Neural cell (in vitro differentiated cells): Measurements from ENCODE around the gene DOP1B.

ENCODE experiments used
- EP300 ChIP-seq: fragments of 450-650 bp; conservative IDR thresholded peaks from 2 replicates; pipeline ENCODE4 v1.6.1; 2014; ENCODE audit warnings: antibody characterized with exemption, mild to moderate bottlenecking, moderate library complexity; ENCODE audit not compliant: poor library complexity, severe bottlenecking
- EZH2 ChIP-seq: fragments of 200-600, 300-800 bp; shearing (Covaris generic), sonication (generic); IDR thresholded peaks from 2 replicates; pipeline ENCODE4 v1.6.1; 2014; ENCODE audit warnings: antibody characterized with exemption, low read length, borderline replicate concordance, mild to moderate bottlenecking; ENCODE audit not compliant: insufficient read depth, poor library complexity, severe bottlenecking
- MXI1 ChIP-seq: fragments of 450-650 bp; conservative IDR thresholded peaks from 2 replicates; pipeline ENCODE4 v1.6.1; 2014; ENCODE audit warnings: antibody characterized with exemption, mild to moderate bottlenecking; ENCODE audit not compliant: poor library complexity, severe bottlenecking
- POLR2AphosphoS5 ChIP-seq: IDR thresholded peaks from 2 replicates; pipeline ENCODE4 v1.6.1; 2012
- RAD21 ChIP-seq: fragments of 450-650 bp; conservative IDR thresholded peaks from 2 replicates; pipeline ENCODE4 v1.6.1; 2014; ENCODE audit warnings: antibody characterized with exemption, mild to moderate bottlenecking, moderate library complexity
- SMC3 ChIP-seq: fragments of 450-650 bp; conservative IDR thresholded peaks from 2 replicates; pipeline ENCODE4 v1.6.1; 2014; ENCODE audit warnings: antibody characterized with exemption, mild to moderate bottlenecking, moderate library complexity; ENCODE audit not compliant: poor library complexity
- TAF1 ChIP-seq: IDR thresholded peaks from 2 replicates; pipeline ENCODE4 v1.6.1; 2012; ENCODE audit warnings: low read depth
- TF ChIP-seq, protein P1 (sequence below): fragments of 450-650 bp; IDR thresholded peaks from 2 replicates; pipeline ENCODE4 v1.5.1; 2014; ENCODE audit warnings: antibody characterized with exemption, mild to moderate bottlenecking, moderate library complexity; ENCODE audit not compliant: poor library complexity, severe bottlenecking
- TF ChIP-seq, protein P2 (sequence below): IDR thresholded peaks from 2 replicates; pipeline ENCODE4 v1.6.1; 2012; ENCODE audit warnings: borderline replicate concordance

DNA sequence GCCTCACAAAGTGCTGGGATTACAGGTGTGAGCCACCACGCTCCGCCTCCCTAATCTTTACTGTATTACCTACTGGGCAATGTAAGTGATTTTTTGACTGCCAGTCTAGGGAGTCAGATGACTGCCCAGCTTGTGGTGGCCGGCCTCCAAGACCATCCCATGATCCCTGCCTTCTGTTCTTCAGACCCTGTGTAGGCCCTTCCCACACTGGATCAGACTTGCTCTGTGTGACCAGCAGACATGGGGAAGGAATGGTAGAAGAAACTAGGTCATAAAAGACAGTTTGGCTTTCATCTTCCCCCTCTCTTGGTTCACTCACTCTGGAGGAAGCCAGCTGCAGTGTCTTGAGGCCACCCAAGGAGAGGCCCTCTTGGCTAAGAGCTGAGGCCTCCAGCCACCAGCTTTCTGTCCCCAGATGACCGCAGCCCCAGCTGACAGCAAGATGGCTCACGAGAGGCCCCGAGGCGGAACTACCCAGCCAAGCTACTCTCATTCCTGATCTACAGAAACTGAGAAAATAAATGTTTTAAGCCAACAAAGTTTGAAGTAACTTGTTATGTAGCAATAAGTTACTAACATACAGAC, 36.2 kb upstream of the DOP1B start:
- TF ChIP-seq, protein P1, sequence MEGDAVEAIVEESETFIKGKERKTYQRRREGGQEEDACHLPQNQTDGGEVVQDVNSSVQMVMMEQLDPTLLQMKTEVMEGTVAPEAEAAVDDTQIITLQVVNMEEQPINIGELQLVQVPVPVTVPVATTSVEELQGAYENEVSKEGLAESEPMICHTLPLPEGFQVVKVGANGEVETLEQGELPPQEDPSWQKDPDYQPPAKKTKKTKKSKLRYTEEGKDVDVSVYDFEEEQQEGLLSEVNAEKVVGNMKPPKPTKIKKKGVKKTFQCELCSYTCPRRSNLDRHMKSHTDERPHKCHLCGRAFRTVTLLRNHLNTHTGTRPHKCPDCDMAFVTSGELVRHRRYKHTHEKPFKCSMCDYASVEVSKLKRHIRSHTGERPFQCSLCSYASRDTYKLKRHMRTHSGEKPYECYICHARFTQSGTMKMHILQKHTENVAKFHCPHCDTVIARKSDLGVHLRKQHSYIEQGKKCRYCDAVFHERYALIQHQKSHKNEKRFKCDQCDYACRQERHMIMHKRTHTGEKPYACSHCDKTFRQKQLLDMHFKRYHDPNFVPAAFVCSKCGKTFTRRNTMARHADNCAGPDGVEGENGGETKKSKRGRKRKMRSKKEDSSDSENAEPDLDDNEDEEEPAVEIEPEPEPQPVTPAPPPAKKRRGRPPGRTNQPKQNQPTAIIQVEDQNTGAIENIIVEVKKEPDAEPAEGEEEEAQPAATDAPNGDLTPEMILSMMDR: no peak
- TF ChIP-seq EZH2 (no peak), RAD21 (no peak), POLR2AphosphoS5 (no peak), EP300 (no peak), MXI1 (no peak), TAF1 (no peak), SMC3 (no peak)
- TF ChIP-seq, protein P2, sequence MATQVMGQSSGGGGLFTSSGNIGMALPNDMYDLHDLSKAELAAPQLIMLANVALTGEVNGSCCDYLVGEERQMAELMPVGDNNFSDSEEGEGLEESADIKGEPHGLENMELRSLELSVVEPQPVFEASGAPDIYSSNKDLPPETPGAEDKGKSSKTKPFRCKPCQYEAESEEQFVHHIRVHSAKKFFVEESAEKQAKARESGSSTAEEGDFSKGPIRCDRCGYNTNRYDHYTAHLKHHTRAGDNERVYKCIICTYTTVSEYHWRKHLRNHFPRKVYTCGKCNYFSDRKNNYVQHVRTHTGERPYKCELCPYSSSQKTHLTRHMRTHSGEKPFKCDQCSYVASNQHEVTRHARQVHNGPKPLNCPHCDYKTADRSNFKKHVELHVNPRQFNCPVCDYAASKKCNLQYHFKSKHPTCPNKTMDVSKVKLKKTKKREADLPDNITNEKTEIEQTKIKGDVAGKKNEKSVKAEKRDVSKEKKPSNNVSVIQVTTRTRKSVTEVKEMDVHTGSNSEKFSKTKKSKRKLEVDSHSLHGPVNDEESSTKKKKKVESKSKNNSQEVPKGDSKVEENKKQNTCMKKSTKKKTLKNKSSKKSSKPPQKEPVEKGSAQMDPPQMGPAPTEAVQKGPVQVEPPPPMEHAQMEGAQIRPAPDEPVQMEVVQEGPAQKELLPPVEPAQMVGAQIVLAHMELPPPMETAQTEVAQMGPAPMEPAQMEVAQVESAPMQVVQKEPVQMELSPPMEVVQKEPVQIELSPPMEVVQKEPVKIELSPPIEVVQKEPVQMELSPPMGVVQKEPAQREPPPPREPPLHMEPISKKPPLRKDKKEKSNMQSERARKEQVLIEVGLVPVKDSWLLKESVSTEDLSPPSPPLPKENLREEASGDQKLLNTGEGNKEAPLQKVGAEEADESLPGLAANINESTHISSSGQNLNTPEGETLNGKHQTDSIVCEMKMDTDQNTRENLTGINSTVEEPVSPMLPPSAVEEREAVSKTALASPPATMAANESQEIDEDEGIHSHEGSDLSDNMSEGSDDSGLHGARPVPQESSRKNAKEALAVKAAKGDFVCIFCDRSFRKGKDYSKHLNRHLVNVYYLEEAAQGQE: no peak
